Small intestine (tissue), 7 donors: ENCODE data around the gene PTPRG. TPM values are rescaled to one million over a fixed set of nuclear protein-coding genes. Genes with fewer than 3 reads are reported as not detected.

Source experiments
- DNase-seq, 2 donors: peaks; one replicate each; pipeline versions ENCODE4 v3.0.0 to v3.0.0-alpha.2; 2013
- FAIRE-seq: peaks from 2 replicates; lab custom pipeline; 2012; peaks lifted over from hg19 to GRCh38; lab: Jason Lieb, UNC
- H3K27ac ChIP-seq, 3 donors: one replicate each; pipeline ENCODE4 v1.5.1; 2013; ENCODE audit warnings: low read length in 2 of 3, mild to moderate bottlenecking in 2 of 3, control low read depth in 1 of 3, inconsistent platforms in 1 of 3, low read depth in 1 of 3, moderate library complexity in 1 of 3
- H3K27me3 ChIP-seq, 3 donors: one replicate each; pipeline ENCODE4 v1.6.1; 2013; ENCODE audit warnings: low read length in 3 of 3, inconsistent platforms in 1 of 3; ENCODE audit not compliant: control insufficient read depth in 3 of 3, insufficient read depth in 3 of 3
- H3K36me3 ChIP-seq, 3 donors: one replicate each; pipeline ENCODE4 v1.6.1; 2013; ENCODE audit warnings: low read length in 3 of 3, inconsistent platforms in 1 of 3, low read depth in 1 of 3, mild to moderate bottlenecking in 1 of 3, moderate library complexity in 1 of 3; ENCODE audit not compliant: control insufficient read depth in 3 of 3, insufficient read depth in 2 of 3
- H3K4me1 ChIP-seq, 3 donors: one replicate each; pipeline ENCODE4 v1.6.1; 2013; ENCODE audit warnings: low read length in 2 of 3, inconsistent platforms in 1 of 3, low read depth in 1 of 3, mild to moderate bottlenecking in 1 of 3, moderate library complexity in 1 of 3; ENCODE audit not compliant: control insufficient read depth in 3 of 3, insufficient read depth in 2 of 3
- H3K4me3 ChIP-seq, 3 donors: one replicate each; pipeline ENCODE4 v1.5.1; 2013; ENCODE audit warnings: low read length in 3 of 3, control low read depth in 1 of 3, inconsistent platforms in 1 of 3, low read depth in 1 of 3, mild to moderate bottlenecking in 1 of 3, moderate library complexity in 1 of 3
- H3K9me3 ChIP-seq, 2 donors: one replicate each; pipeline ENCODE4 v1.6.1; 2013; ENCODE audit warnings: low read depth in 1 of 2, low read length in 1 of 2; ENCODE audit not compliant: control insufficient read depth in 2 of 2, insufficient read depth in 1 of 2
- WGBS, 3 donors: extraction: QIAGEN DNeasy Blood & Tissue Kit; methylation state at CpG; one replicate each; pipeline ENCODE4 v1.1.7; 2013; 5-methylcytosine and 5-hydroxymethylcytosine counted together
- polyA plus RNA-seq, 4 donors: library from polyadenylated mRNA; stranded (reverse) in 3 of 4; unstranded in 1 of 4; fragments of 200-250 nt in 3 of 4; fragments of 120-200 nt in 1 of 4; gene quantifications; one replicate each; pipeline versions ENCODE4 v1.2.1 to v1.2.3, GENCODE V29; 2013
- donor health status: healthy with polysubstance abuse.
- donor health status: control.
- donor health status: control.
- donor health status: Bipolar disorder and iron deficiency.
- donor health status: healthy.

Gene PTPRG
- polyA plus RNA-seq, 4 donors, result 0.81 to 18.3 (median 5.6) TPM

- 87 to 91% (median 89%) methylated on average over 3 of the region's 3 CpGs for WGBS, 3 donors
- Histone ChIP-seq H3K27me3 (no peaks in the 10 kb centered on the region), H3K9me3 (no peaks in the 10 kb centered on the region), H3K36me3 (no peaks in the 10 kb centered on the region), H3K4me1 (no peaks in the 10 kb centered on the region), H3K27ac (no peak overlapping the region), H3K4me3 (no peak overlapping the region)
- DNase-seq, result no peak
- FAIRE-seq, result no peak
Observed at GRCh38 chr3:62048577-62048976, 487.2 kb downstream of the PTPRG start.

- FAIRE-seq (no peak), DNase-seq (no peak)
- Histone ChIP-seq H3K36me3 (no peaks in the 10 kb centered on the region), H3K9me3 (no peaks in the 10 kb centered on the region), H3K27ac (no peak overlapping the region), H3K27me3 (no peaks in the 10 kb centered on the region), H3K4me1 (no peaks in the 10 kb centered on the region), H3K4me3 (no peak overlapping the region)
- 83 to 90% (median 86%) methylated on average over 6 of the region's 6 CpGs for WGBS, 3 donors
Observed at GRCh38 chr3:62049033-62049432, 487.7 kb downstream of the PTPRG start.

GRCh38 chr3:62051506-62051905 lies 490.1 kb downstream of the PTPRG start:
- Histone ChIP-seq H3K27ac (no peak overlapping the region), H3K9me3 (no peaks in the 10 kb centered on the region), H3K36me3 (no peaks in the 10 kb centered on the region), H3K4me3 (no peak overlapping the region), H3K4me1 (no peaks in the 10 kb centered on the region), H3K27me3 (no peaks in the 10 kb centered on the region)
- WGBS, 3 donors, result 38 to 64% (median 45%) methylated on average over 3 of the region's 3 CpGs
- FAIRE-seq (no peak), DNase-seq (peak; percentile 56 to 60)

- Histone ChIP-seq H3K9me3 (no peaks in the 10 kb centered on the region), H3K4me3 (no peak overlapping the region), H3K27me3 (no peaks in the 10 kb centered on the region), H3K4me1 (no peaks in the 10 kb centered on the region), H3K27ac (no peak overlapping the region), H3K36me3 (no peaks in the 10 kb centered on the region)
- no peak for DNase-seq
- WGBS, 3 donors, result 90 to 91% (median 91%) methylated on average over 2 of the region's 2 CpGs
- no peak for FAIRE-seq
Observed at GRCh38 chr3:62052331-62052730, 491.0 kb downstream of the PTPRG start.

- WGBS, 3 donors, result 85 to 89% (median 86%) methylated on average over 5 of the region's 5 CpGs
- Histone ChIP-seq H3K36me3 (no peaks in the 10 kb centered on the region), H3K27ac (no peak overlapping the region), H3K9me3 (no peaks in the 10 kb centered on the region), H3K27me3 (no peaks in the 10 kb centered on the region), H3K4me3 (no peak overlapping the region), H3K4me1 (no peaks in the 10 kb centered on the region)
- FAIRE-seq, result no peak
- no peak for DNase-seq
Observed at GRCh38 chr3:62056658-62057057, 495.3 kb downstream of the PTPRG start.

- Histone ChIP-seq H3K9me3 (no peaks in the 10 kb centered on the region), H3K27ac (no peak overlapping the region), H3K4me3 (no peak overlapping the region), H3K27me3 (no peaks in the 10 kb centered on the region), H3K4me1 (no peaks in the 10 kb centered on the region), H3K36me3 (no peaks in the 10 kb centered on the region)
- DNase-seq, result no peak
- FAIRE-seq, result no peak
- WGBS, 3 donors, result 80 to 84% (median 81%) methylated on average over 4 of the region's 4 CpGs
Observed at GRCh38 chr3:62057339-62058047, 496.1 kb downstream of the PTPRG start.

GRCh38 chr3:62065985-62066693 lies 504.8 kb downstream of the PTPRG start:
- DNase-seq (no peak), FAIRE-seq (no peak)
- Histone ChIP-seq H3K27ac (no peak overlapping the region), H3K27me3 (no peaks in the 10 kb centered on the region), H3K4me3 (no peak overlapping the region), H3K36me3 (no peaks in the 10 kb centered on the region), H3K9me3 (no peaks in the 10 kb centered on the region), H3K4me1 (no peaks in the 10 kb centered on the region)
- 89 to 92% (median 92%) methylated on average over 5 of the region's 5 CpGs for WGBS, 3 donors

- WGBS, 3 donors, result 63 to 74% (median 72%) methylated on average over 2 of the region's 2 CpGs
- Histone ChIP-seq H3K4me1 (no peaks in the 10 kb centered on the region), H3K27me3 (no peaks in the 10 kb centered on the region), H3K27ac (no peak overlapping the region), H3K4me3 (no peak overlapping the region), H3K36me3 (no peaks in the 10 kb centered on the region), H3K9me3 (no peaks in the 10 kb centered on the region)
- no peak for DNase-seq
- no peak for FAIRE-seq
Observed at GRCh38 chr3:62068337-62068736, 507.0 kb downstream of the PTPRG start.
